Upper lobe of left lung (tissue), 4 donors: ENCODE data around the gene NUFIP1.

ENCODE experiments used
- CTCF ChIP-seq, 6 experiments: fragments of 450-650 bp in 4 of 6; fragments of 200-600 bp in 2 of 6; sonication (generic) in 2 of 6; IDR thresholded peaks; one replicate each; pipeline ENCODE4 v1.5.1; 2016 to 2019; ENCODE audit warnings: antibody characterized with exemption in 6 of 6
- EP300 ChIP-seq, 4 donors: sonication (generic); formaldehyde crosslinking; IDR thresholded peaks; one replicate each; pipeline ENCODE4 v1.5.1; 2017; ENCODE audit warnings: antibody characterized with exemption in 4 of 4, control low read depth in 2 of 4
- POLR2A ChIP-seq, 4 donors: fragments of 450-650 bp; IDR thresholded peaks; one replicate each; pipeline ENCODE4 v1.5.1; 2016 to 2017; ENCODE audit warnings: antibody characterized with exemption in 4 of 4, mild to moderate bottlenecking in 2 of 4
- POLR2AphosphoS5 ChIP-seq, 2 donors: sonication (generic); formaldehyde crosslinking; IDR thresholded peaks; one replicate each; pipeline ENCODE4 v1.5.1; 2017; ENCODE audit warnings: antibody characterized with exemption in 2 of 2

GRCh38 chr13:44905556-44905955 is 83.7 kb downstream of the NUFIP1 start:
- TF ChIP-seq POLR2A (IDR thresholded peaks at IDR 0.05) (no peak), CTCF (IDR thresholded peaks at IDR 0.05) (no peak), POLR2AphosphoS5 (IDR thresholded peaks at IDR 0.05) (no peak), EP300 (IDR thresholded peaks at IDR 0.05) (no peak)
